ENCODE data around the gene HSP90B1.

HSP90B1 gene

DNA sequence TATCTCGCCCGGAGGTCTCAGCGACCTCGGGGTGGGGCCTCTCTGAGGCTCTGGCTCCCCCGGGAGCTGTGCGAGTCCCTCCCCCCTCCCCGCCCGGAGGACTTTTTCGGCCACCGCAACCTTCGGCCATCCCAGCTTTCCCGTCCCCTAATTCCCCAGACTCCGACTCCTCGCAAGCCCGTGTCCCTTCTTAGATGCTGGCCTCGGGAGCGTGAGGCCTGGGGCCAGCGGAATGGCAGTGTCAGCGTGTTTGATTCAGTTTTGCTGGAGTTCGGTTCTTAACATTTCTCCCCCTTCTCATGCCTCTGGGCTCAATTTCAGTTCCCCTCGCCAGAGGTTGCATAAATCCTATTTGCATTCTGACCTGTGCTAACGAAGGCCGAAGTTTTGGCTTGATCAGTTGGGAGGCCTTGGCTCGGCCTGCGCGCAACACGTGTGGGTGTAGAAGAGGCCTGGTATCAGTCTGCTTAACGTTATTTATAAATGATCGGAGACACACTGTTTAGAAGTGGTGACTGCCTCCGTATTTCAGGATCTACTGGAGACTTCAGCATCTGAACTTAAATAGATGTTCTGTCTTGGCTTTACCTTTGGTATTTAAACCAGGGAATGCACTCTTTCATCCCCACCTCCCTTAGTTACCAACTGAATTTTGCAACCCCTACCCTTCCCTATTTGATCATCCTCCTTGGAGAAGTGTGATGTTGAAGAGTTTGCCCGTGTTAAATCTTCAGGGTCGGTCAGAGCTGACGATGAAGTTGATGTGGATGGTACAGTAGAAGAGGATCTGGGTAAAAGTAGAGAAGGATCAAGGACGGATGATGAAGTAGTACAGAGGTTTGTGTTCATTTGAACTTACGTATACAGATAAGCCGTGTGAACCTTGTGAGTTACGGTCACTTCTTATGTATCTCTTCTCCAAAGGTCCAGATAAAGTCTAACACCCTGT is 851 bp downstream of the HSP90B1 start:
- peak; percentile 21 for DNase-seq

DNA sequence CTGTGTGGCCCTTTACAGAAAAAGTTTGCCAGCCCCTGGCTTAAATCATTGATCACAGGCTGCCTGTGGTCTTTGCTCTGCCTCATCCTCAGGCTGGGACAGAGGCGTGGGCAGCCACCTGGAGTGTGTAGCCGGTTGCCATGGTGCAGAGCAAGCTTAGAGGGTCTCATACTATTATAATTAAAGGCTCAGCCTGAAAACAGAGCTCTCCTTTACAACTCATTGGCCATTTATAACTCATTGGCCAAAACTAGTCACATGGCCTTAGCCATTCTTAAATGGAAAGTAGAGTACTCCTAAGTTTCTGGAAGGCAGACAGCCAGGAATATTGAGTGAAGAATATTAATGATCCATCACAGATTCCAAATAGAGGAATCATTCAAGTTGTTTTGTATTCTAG is 3.0 kb downstream of the HSP90B1 start:
- DNase-seq = no peak

DNA sequence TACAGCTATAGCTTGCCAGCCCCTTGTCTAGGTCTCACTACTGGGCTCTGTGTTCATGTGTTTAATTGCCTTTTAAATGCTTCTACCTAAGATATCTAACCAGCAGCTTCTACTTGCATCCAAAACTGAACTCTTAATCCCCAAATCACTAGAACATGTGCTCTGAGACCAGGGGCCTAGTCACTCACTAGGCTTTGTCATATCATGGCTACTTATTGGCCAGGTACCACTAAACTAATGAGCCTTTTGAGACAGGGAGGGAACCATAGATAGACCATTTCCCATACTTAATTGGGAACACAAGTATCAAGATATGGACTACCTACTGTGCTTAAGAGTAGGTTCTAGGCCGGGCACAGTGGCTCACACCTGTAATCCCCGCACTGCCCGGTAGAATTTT is 6.5 kb downstream of the HSP90B1 start:
- DNase-seq = no peak

DNA sequence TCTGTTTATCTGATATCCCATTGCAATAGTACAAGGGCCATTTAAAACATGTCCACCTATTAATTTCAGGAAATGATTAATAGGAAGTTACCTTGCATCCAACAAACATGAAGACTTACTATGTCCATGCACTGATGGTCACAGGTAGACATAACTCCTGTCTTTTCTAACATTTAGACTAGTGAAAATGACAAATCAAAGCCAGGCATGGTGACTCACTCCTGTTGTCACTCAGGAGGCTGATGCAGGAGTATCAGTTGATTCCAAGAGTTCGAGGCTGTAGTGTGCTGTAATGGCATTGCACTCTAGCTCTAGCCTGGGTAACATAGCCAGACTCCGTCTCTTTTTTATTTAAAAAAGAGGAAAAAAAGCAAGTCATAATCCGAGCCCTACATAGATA is 14.8 kb downstream of the HSP90B1 start:
- no peak for DNase-seq

DNA sequence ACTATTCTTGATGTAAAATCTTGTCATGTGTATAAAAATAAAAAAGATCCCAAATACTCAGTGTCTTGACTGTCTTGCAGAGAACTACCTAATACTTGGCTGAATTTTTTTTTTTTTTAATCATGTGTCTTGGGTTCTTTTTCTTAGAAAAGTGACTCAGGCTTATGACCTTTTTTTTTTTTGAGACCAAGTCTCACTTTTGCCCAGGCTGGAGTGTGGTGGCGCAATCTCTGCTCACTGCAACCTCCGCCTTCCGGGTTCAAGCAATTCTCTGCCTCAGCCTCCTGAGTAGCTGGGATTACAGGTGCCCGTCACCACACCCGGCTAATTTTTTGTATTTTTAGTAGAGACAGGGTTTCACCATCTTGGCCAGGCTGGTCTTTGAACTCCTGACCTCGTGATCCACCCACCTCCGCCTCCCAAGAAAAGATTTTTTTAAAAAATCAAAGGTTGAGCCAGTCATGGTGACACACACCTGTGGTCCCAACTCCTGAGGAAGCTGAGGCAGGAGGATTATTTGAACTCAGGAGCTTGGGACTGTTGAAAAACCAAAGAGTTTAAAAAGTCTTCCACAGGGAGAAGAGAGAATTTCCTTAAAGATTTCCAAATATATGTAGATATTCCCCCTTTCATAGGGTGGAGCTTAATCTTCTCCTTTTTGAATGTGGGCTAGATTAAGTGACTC is 17.8 kb downstream of the HSP90B1 start:
- no peak for DNase-seq

DNA sequence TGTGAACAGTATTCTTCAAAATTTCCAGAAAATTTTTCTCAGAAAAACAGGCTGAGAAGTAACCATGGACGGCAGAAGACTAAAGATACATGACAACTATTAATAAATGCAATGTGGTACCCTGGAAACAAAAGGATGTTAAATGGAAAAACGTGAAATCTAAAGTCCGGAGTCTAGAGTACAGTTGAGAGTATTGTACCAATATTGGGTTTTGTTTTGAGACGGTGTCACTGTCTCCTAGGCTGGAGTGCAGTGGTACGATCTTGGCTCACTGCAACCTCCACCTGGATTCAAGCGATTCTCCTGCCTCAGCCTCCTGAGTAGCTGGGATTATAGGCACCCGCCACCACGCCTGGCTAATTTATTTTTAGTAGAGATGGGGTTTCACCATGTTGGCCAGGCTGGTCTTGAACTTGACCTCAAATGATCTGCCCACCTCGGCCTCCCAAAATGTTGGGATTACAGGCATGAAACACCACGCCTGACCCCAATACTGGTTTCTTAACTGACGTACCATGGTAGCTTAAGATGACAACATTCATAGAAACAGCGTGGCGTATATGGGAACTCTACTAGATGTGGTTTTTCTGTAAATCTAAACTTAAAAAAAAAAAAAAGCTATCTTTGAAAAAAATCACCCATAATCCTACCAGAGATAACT is 18.7 kb downstream of the HSP90B1 start:
- no peak for DNase-seq

DNA sequence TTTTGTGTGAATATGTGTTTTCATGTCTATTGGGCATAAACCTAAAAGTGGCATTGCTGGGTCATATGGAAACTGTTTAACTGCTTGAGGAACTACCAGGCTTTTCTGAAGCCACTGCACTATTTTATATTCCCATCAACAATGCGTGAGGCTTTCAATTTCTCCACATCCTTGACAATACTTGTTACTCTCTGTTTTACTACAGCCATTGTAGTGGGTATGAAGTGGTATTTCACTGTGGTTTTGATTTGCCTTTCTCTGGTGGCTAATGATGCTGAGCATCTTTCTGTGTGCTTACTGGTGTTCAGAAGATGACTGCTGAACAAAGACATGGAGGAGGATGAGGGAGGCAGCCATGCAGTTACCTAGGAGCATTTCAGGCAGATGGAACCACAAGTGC is 22.3 kb downstream of the HSP90B1 start:
- no peak for DNase-seq

DNA sequence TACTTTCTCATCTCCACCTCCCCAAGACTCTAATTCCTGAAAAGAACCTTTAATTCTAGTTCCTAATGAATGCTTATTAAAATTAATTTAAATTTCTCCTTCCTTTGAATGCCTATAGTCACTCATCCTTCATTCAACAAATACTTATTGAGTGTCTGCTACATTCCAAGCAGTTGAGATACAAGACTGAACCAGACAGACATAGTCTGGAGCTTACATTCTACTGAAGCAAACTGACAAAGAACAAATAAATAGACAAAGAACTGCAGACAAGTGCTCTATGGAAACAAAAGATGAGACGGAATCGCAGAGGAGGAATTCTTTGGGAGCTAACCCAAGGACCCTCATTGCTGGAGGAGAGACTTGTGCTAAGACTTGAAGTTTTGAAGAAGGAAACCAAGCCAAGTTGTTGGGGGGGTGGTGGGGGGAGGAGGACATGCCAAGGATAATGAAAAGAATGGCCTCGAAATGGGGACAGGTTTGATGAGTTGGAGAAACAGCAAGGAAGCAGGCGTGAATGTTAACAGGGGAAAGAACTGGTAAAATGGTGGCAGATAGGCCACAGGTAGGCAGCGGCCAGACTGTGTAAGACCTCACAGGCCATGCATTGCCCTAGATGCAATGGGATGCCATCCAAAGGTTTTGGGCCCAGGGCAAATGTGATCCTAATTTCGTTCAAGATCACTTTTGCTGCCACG is 25.8 kb downstream of the HSP90B1 start:
- DNase-seq = no peak

DNA sequence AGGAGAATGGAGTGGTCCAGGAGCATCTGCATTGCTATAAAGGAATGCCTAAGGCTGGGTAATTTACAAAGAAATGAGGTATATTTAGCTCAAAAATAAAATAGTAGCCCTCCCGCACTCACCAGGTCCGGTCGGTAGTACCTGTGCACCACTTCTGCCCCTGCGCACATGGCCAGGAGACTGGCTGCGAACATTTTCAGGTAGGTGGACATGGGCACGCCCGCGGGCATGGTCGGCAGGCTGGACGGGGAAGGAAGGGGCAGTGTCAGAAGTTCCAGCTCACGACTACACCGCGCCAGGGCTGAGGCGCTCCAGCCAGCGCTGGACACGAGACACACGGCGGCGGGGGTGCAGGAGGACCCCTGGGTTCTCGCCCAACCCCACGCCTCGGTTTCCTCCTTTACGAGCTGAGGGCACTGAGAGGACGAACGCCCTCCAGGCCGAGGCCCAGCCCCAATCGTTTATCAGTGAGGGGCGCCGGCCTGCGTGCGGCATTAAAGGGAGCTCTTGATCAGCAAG is 26.4 kb downstream of the HSP90B1 start:
- no peak for DNase-seq

DNA sequence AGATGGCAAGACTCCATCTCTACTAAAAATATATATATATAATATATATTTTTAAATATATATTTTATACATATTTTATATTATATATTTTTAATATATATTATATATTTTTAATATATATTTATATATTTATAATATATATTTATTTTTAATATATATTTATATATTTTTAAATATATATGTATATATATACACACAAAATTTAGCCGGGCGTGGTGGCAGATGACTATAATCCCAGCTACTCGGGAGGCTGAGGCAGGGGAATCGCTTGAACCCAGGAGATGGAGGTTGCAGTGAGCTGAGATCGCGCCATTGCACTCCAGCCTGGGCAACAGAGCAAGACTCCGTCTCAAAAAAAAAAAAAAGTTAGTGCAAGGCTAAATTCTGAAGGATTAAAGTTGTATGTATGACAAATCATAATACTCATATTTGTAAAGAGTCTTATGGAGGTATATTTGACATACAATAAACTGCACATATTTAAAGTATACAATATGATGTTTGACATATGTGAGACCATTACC is 27.7 kb downstream of the HSP90B1 start:
- DNase-seq = no peak

DNA sequence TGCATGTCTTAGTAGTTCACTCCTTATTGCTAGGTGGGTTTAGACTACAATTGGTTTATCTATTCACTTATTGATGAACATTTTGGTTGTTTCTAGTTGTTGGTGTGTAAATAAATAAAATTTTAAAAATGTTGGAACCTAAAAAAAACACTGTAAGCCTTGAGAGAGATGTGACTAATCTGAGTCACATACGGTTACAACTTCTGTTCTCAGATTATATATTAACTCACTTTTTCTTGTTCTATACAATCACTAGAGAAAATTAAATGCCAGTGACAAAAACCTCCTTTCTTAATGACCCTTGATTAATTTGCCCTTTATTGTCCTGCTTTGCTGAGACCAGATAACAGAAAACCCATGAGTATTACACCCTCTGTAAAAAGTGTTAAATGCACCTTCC is 28.4 kb downstream of the HSP90B1 start:
- no peak for DNase-seq

DNA sequence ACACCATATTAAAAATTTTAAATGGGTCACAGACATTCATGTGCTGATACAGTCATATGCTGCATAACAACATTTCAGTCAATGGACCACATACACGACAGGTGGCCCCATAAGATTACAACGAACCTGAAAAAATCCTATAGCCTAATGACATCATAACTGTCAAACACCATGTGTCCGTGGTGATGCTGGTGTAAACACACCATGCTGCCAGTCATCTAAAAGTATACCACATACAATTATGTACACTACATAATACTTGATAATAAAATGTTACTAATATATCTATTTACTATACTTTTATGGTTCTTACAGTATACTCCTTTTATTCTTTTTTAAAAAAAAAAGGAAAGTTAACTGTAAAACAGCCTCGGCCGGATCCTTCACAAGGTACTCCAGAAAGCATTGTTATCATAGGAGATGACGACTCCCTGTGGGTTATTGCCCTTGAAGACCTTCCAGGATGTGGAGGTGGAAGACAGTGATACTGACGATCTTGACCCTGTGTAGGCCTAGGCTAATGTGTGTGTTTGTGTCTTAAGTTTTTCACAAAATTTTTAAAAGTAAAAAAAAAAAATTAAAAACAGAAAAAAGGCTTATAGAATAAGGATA is 30.5 kb downstream of the HSP90B1 start:
- no peak for DNase-seq

DNA sequence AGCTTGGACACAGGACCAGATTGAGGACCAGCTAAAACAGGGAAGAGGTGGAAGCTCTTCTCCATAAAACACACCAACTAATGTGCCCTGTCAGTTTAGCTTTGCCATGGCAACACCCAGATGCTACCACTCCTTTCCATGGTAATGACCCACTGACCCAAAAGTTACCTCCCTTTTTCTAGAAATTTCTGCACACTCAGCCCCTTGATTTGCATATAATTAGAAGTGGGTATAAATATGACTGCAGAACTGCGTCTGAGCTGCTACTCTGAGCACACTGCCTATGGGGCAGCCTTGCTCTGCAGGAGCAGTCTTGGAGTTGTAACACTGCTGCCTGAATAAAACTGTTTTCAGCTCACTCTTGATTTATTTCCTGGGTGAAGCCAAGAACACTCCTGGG is 32.3 kb downstream of the HSP90B1 start:
- DNase-seq = no peak

DNA sequence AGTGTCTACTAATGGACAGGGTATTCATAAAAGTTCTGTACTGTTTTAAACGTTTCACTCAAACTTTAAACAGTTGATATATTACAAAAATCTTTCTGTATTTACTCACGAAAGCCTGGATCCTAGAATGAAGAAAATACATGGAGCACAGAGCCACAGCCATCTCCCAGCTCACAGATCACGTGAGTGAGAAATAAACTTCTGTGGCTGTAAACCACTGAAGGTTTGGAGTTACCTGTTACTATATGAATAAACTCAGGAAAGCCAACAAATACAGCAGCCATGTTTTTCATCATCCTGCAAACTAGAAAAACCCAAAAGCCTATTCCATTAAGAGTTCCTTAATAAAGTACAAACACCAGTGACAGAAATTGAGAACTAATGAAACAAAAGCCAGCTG is 34.6 kb downstream of the HSP90B1 start:
- no peak for DNase-seq

DNA sequence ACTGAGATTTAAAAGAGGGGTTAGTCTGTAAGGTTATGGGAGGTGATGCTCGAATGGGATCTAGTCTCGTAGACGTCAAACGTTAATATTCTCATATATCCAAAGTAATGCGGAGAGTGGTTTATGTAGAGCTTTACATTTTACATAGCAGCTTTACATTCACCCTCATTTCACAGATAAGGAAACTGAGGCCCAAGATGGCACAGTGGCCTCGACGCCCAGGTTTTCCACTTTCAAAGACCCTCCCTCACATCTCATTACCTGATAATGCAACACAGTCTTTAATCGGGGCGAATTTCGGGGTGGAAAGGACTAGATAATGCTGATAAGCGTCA is 35.0 kb downstream of the HSP90B1 start:
- no peak for DNase-seq

DNA sequence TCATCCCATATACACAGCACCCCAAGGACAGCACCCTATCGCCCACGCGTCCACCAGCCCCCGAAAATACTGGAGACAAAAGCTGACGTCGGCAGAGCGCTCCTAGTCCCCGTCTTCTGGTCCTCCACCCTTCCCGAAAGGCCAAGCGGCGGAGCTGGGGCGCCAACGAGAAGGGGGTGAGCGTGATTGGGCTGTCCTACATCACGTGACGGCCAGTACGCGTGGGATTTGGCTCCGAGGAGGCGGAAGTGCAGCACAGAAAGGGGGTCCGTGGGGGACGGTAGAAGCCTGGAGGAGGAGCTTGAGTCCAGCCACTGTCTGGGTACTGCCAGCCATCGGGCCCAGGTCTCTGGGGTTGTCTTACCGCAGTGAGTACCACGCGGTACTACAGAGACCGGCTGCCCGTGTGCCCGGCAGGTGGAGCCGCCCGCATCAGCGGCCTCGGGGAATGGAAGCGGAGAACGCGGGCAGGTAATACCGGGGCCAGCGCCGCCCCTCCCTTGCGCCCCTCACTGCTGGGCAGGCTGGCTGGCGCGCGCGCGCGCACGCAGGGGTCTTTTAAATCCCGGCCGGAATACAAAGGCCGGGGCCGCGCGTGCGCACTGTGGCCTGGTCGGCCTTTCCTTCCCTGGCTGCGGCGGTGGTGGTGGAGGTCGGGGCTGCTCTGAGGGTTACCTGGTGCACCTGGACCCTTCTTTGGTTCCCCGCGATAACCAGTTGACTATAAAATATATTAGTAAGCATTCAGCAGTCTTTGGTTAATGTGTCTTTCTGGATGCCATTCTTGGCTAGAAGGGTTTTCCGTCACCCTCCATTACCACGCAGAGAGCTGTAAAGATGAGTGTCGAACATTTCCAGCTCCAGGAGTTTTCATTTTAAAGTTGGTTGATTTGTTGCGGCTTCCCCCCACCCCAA is 35.6 kb downstream of the HSP90B1 start, which contains the start of gene TDG:
TSS of gene TDG (plus strand) at position 283 of the 915 bp plus-strand sequence. CDS start at position 449, 166 bp downstream.
- peak; percentile 98 for DNase-seq

DNA sequence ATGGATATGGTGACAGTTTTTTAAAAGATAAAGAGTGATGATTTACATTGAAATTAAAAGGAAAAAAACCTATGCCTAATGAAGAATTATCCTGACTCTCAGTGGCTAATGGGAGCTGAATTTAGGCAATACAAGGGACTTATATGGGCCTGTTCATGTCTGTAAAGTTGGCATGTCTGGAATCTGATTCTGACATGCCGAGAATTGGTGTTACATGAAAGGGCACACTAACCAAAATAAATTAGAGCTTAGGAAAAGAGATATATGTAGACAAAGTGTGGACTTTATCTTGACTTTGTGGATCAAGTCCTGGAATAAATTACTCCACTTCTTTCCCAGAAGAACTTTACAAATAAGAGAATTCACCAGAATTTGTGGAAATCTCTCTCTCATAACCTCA is 36.5 kb downstream of the HSP90B1 start:
- DNase-seq = no peak

DNA sequence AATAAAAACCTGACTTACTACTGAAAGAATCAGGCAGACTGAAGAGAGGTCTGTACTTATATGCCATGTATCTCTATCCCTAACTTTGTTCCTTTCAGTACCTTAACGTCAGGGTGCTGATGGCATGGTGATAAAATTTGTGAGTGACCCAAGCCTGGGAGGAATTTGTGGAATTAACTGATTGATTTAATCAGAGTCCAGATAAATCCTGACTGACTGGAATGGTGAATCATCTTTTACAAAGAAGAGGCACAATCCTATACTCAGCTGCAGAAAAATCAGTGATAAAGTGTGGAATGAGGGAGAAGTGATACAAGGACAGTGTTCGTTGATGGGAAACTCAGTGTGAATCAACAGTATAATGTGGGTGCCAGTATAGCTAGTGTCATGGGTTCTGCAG is 39.2 kb downstream of the HSP90B1 start:
- DNase-seq = no peak

DNA sequence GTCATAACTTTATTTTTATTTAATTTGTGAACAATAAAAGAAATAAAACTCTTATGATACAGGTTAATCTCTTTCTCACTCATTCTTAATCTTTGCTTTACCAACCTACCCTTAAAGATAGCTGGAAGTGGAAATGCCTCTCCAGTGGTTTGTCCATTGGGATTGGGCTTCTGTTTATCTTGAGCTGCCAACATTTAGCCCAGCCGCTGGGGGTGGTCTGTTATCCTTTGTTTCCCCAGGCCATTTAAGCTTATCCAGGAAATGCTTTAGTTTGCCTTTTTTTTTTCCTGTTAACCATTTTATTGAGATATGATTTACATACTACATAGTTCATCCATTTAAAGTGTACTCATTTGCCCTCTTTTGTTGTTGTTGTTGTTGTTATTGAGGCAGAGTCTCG is 43.7 kb downstream of the HSP90B1 start:
- DNase-seq = no peak

DNA sequence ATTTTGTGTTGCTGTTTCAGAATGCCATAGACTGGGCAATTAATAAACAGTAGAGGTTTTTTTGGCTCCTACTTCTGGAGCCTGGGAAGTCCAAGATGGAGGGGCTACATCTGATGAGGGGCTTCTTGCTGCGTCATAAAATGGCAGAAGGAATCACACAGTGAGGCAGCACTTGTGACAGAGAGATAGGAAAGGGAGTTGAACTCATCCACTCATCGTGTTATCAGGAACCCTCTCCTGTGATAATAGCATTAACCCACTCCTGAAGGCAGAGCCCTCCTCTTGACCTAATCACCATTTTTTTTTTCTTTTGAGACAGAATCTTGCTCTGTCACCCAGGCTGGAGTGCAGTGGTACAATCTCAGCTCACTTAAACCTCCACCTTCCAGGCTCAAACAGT is 45.2 kb downstream of the HSP90B1 start:
- no peak for DNase-seq

DNA sequence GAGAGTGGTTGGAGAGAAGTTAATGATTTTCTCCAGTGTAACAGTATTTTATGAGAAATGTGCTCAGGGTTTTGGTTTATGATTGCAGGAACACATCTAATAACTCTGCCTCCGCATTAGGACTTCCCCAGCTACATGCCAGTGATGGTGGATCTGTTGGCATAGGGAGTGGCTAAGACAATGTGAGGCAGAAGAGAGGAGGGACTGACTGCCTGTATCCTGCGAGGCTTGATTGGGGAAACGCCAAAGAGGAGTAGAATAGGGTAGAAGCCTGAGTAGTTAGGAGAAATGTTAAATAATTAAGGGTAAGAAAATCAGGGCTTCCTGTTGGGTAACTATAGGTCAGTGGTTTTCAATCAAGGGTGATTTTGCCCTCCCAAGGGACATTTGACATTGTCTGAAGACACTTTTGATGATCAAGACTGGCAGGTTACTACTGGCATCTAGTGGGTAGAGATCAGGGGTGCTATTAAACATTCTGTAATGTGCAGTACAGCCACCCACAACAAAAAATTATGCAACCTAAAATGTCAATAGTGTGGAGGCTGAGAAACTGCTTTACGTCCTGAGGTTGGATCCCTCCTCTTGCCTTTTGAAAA is 48.3 kb downstream of the HSP90B1 start:
- DNase-seq = no peak
